AG04449 (cell line): ENCODE measurements around the gene ATXN7L1.
A peak's percentile ranks its signal among the peaks of the same experiment; 100 is the strongest.

Source experiments
- CTCF ChIA-PET: fragments of 350-600 bp; formaldehyde crosslinking; extraction: SDS; loops from one replicate; lab custom pipeline; 2021; ENCODE audit warnings: antibody characterized with exemption; lab: Yijun Ruan, JAX
- POLR2A ChIA-PET: fragments of 400-600, 350-600 bp; formaldehyde crosslinking; extraction: SDS; loops from one replicate; lab custom pipeline; 2020; ENCODE audit warnings: antibody characterized with exemption, inconsistent platforms; lab: Yijun Ruan, JAX
- DNase-seq: peaks from one replicate; pipeline ENCODE4 v3.0.0-alpha.2; 2010; ENCODE audit warnings: low read depth, low spot score
- H3K4me3 ChIP-seq: 2 replicates; pipeline ENCODE4 v1.5.1; 2011; ENCODE audit warnings: low read depth, mild to moderate bottlenecking, control low read depth, low read length
- CTCF ChIP-seq: IDR thresholded peaks from one replicate; pipeline ENCODE4 v1.5.1; 2011; ENCODE audit warnings: mild to moderate bottlenecking, moderate library complexity, low read length, control low read depth, inconsistent platforms; ENCODE audit not compliant: insufficient read depth; ENCODE audit errors: missing control alignments

ATXN7L1 gene, protein sequence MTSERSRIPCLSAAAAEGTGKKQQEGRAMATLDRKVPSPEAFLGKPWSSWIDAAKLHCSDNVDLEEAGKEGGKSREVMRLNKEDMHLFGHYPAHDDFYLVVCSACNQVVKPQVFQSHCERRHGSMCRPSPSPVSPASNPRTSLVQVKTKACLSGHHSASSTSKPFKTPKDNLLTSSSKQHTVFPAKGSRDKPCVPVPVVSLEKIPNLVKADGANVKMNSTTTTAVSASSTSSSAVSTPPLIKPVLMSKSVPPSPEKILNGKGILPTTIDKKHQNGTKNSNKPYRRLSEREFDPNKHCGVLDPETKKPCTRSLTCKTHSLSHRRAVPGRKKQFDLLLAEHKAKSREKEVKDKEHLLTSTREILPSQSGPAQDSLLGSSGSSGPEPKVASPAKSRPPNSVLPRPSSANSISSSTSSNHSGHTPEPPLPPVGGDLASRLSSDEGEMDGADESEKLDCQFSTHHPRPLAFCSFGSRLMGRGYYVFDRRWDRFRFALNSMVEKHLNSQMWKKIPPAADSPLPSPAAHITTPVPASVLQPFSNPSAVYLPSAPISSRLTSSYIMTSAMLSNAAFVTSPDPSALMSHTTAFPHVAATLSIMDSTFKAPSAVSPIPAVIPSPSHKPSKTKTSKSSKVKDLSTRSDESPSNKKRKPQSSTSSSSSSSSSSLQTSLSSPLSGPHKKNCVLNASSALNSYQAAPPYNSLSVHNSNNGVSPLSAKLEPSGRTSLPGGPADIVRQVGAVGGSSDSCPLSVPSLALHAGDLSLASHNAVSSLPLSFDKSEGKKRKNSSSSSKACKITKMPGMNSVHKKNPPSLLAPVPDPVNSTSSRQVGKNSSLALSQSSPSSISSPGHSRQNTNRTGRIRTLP

DNA sequence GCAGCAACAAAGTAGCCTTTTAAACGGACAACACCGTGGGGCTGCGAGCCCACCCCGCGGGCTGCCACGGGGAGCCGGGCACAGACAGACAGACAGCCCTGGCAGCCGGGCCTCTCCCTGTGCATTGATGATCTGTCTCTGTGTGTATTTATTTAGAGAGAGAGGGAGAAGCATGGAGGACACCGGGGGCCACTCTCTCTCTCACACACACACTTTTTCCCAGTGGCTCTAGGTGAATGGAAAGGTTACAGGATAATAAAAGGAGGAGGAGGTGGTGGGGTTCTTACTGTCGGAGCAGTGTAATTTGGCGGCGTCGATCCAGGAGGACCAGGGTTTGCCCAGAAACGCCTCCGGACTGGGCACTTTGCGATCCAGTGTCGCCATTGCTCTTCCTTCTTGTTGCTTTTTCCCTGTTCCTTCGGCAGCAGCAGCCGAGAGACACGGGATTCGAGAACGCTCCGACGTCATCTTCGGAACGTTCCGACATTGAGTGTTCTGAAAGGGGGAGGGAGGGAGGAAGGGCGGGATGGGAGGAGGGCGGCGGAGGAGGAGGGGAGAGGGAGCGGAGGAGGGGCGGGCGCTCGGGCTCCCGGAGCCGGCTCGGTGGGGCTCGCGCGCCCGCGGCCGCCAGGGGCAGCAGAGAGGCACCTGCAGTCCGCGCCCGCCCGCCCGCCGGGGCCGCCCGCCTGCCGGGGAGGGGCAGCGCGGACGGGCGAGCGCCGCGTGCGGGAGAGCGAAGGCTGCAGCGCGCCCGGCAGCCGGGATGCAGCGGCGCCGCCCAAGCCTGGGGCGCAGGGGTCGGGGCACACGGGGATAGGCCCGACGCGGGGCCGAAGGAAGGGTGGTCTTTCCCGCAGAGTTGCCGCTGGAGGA, at the start of gene ATXN7L1:
Gene ATXN7L1, minus strand, starts transcription at position 509 of the 873 bp plus-strand sequence. Its CDS starts 41 bp downstream, at position 468.
- ChIA-PET POLR2A (interaction anchor here (0.9 kb wide), 1 partner anchor 24 kb away, joined by 5 read pairs; no protein-coding TSS in a partner anchor), CTCF (interaction anchor here (0.6 to 2.5 kb wide), 25 partner anchors 8 to 223 kb away, joined by 3 to 16 read pairs (median 4); no protein-coding TSS in a partner anchor)
- peak within 1 kb of the TSS; percentile 76 for H3K4me3 ChIP-seq
- TF ChIP-seq CTCF, result peak; percentile 36
- peak; percentile 77 for DNase-seq

DNA sequence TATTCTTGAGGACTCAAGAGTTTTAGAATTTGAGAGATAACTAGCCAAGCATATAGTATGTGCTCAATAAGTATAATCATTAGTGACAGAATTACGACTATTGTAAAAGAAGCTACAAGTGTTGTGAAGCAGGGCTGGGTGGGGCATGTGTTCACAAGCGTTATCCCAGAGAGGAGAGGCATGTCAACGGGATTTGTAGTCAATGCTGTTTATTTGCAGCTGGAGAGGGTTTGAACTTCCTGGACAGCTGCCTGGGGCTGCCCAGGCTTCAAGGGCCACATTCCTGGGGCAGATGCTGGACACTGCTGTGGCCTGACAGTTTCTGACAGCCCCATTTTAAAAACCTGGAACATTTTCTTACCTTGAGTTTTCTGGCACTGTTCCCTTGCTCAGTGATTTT, 49.7 kb upstream of the ATXN7L1 start:
- CTCF ChIA-PET, result interaction anchor here (1.7 kb wide), 1 partner anchor 112 kb away, joined by 3 read pairs; no protein-coding TSS in a partner anchor
- H3K4me3 ChIP-seq, result no peak overlapping the region
- DNase-seq, result no peak
- POLR2A ChIA-PET, result no interaction called here
- no peak for TF ChIP-seq CTCF

DNA sequence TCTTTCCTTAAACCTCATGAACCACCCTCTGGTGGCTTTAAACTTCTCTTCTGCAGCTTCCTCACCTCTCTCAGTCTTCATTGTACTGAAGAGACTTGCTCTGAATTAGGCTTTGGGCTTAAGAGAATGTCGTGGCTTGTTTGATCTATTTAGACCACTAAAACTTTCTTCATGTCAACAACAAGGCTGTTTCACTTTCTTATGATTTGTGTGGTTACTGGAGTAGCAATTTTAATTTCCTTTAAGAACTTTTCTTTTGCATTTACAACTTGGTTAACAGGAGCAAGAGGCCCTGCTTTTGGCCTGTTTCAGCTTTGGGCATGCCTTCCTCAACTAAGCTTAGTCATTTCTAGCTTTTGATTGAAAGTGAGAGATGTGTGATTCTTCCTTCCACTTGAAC, 48.5 kb upstream of the ATXN7L1 start:
- CTCF ChIA-PET, result interaction anchor here (1.1 kb wide), 1 partner anchor 48 kb away, joined by 3 read pairs; no protein-coding TSS in a partner anchor
- POLR2A ChIA-PET, result no interaction called here
- DNase-seq, result no peak
- H3K4me3 ChIP-seq, result no peak overlapping the region
- TF ChIP-seq CTCF, result no peak

- CTCF ChIA-PET, result no interaction called here
- no peak for DNase-seq
- H3K4me3 ChIP-seq, result no peak overlapping the region
- POLR2A ChIA-PET, result no interaction called here
- no peak for TF ChIP-seq CTCF
Measured at GRCh38 chr7:105920766-105921165, 44.4 kb upstream of the ATXN7L1 start.

GRCh38 chr7:105917659-105918058, 41.3 kb upstream of the ATXN7L1 start:
- CTCF ChIA-PET, result no interaction called here
- H3K4me3 ChIP-seq, result no peak overlapping the region
- no peak for DNase-seq
- no peak for TF ChIP-seq CTCF
- POLR2A ChIA-PET, result no interaction called here
